Left lung (tissue), 10 donors: Measurements from ENCODE around the gene ZNF516. TPM values are rescaled to one million over a fixed set of nuclear protein-coding genes. Genes with fewer than 3 reads are reported as not detected.

Experiments
- ATAC-seq: fragments of 200-7000 bp; cut with Tn5 transposase; one replicate; pipeline ENCODE4 v1.9.1; 2020; ENCODE audit warnings: moderate library complexity
- DNase-seq, 4 donors: peaks; one replicate each; pipeline ENCODE4 v3.0.0-alpha.2; 2013 to 2020
- H3K27ac ChIP-seq, 2 donors: fragments of 200-600 bp; sonication (generic) in 1 of 2; one replicate each; pipeline versions ENCODE4 v1.5.0 to v1.8.0; 2020 to 2021
- H3K27me3 ChIP-seq, 2 donors: fragments of 200-600 bp; sonication (generic) in 1 of 2; one replicate each; pipeline versions ENCODE4 v1.5.0 to v1.8.0; 2020 to 2021
- H3K36me3 ChIP-seq, 2 donors: fragments of 200-600 bp; sonication (generic) in 1 of 2; one replicate each; pipeline versions ENCODE4 v1.5.0 to v1.8.0; 2020 to 2021
- H3K4me1 ChIP-seq, 2 donors: fragments of 200-600 bp; one replicate each; pipeline ENCODE4 v1.8.0; 2021
- H3K4me3 ChIP-seq, 2 donors: fragments of 200-600 bp; sonication (generic) in 1 of 2; one replicate each; pipeline versions ENCODE4 v1.5.0 to v1.8.0; 2020 to 2021; ENCODE audit warnings: mild to moderate bottlenecking in 1 of 2
- H3K9me3 ChIP-seq, 2 donors: fragments of 200-600 bp; sonication (generic) in 1 of 2; one replicate each; pipeline versions ENCODE4 v1.5.0 to v1.8.0; 2020 to 2021
- CTCF ChIP-seq, 2 donors: fragments of 200-600 bp; sonication (generic) in 1 of 2; IDR thresholded peaks; one replicate each; pipeline versions ENCODE4 v1.5.0 to v1.8.0; 2021; ENCODE audit warnings: antibody characterized with exemption in 2 of 2
- intact Hi-C, 2 donors: fragments of 100-400 bp; cut with DNase I; formaldehyde crosslinking; loops; one replicate each; pipeline versions ENCODE4 v1.11.2 to v1.14.2; 2022
- polyA plus RNA-seq, 6 donors: library from polyadenylated mRNA; unstranded; fragments of 120-200 nt; gene quantifications; one replicate each; pipeline ENCODE4 v1.2.1, GENCODE V29; 2013; ENCODE audit not compliant: insufficient read length in 6 of 6
- total RNA-seq, 2 donors: library from RNA; stranded (reverse); fragmentation: NEBNext Ultra II Directional; extraction: Animal tissue kit (Norgen Biotek cat#: 25700); gene quantifications; one replicate each; pipeline ENCODE4 v1.2.1, GENCODE V29; 2021
- donor health status: DM: no; HTN: yes; CAD: no.
- donor health status: DM: no; HTN: no; CAD: no.

Gene ZNF516
- total and polyA plus RNA-seq, 8 donors = 33.9 to 51.2 (median 46.8) TPM

DNA sequence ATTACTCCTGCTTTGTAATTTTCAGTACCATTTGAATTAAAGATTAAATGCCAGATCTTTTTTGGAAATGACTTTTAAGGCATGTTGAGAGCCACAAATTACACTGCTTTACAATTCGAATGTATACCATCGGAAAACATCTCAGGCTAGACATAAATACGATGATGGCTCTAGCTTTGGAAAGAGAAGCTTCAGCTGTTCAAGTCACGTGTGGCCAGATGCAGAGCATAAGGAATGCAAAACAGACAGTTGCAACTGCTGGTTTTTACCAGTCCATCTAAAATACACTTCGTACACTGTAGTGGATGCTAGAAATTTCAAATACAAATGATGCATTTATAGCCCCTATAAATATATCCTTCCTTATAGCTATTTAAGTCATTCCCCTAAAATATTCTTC is 8.0 kb downstream of the ZNF516 start:
- Histone ChIP-seq H3K27me3 (no peaks in the 10 kb centered on the region), H3K4me3 (no peak overlapping the region), H3K9me3 (no peaks in the 10 kb centered on the region), H3K36me3 (no peaks in the 10 kb centered on the region), H3K4me1 (peaks cover 13 to 77% of the 10 kb centered on the region in 2 donors), H3K27ac (peak overlapping the region in 1 of 2 donors; percentile 7)
- DNase-seq = peak in 2 of 4 donors; percentile 64 to 78
- ATAC-seq = no peak
- intact Hi-C loops = no loop called here
- no peak for TF ChIP-seq CTCF (IDR thresholded peaks at IDR 0.05)

DNA sequence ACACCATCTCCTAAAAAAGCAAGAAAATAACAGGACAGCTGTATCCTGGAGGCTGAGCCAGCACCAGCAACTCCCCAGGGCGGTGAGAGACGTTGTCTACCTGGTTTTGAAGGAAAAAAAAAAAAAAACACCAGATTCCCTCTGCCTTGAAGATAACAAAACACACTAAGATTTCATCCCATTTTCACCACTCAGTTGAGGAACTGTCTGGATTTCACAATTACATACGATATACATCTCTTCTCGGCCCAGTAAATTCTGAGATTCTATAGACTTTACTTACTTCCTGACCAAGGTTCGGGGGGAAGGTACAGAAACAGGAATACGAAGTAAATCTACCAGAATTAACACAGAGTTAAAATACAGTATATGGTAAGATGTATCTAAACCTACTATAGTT is 8.5 kb downstream of the ZNF516 start:
- peak overlapping the region in 1 of 2 donors; percentile 7 for H3K27ac ChIP-seq
- intact Hi-C loops = no loop called here
- no peaks in the 10 kb centered on the region for H3K27me3 ChIP-seq
- no peaks in the 10 kb centered on the region for H3K36me3 ChIP-seq
- H3K9me3 ChIP-seq = no peaks in the 10 kb centered on the region
- DNase-seq (no peak), ATAC-seq (no peak)
- TF ChIP-seq CTCF (IDR thresholded peaks at IDR 0.05) = no peak
- H3K4me1 ChIP-seq = peaks cover 13 to 75% of the 10 kb centered on the region in 2 donors
- no peak overlapping the region for H3K4me3 ChIP-seq

GRCh38 chr18:76486038-76486437 is 9.0 kb downstream of the ZNF516 start:
- no peaks in the 10 kb centered on the region for H3K36me3 ChIP-seq
- no peak for ATAC-seq
- no peak for DNase-seq
- no peak overlapping the region for H3K4me3 ChIP-seq
- intact Hi-C loops = no loop called here
- no peak overlapping the region for H3K27ac ChIP-seq
- TF ChIP-seq CTCF (IDR thresholded peaks at IDR 0.05) = no peak
- peaks cover 13 to 80% of the 10 kb centered on the region in 2 donors for H3K4me1 ChIP-seq
- H3K9me3 ChIP-seq = no peaks in the 10 kb centered on the region
- no peaks in the 10 kb centered on the region for H3K27me3 ChIP-seq

DNA sequence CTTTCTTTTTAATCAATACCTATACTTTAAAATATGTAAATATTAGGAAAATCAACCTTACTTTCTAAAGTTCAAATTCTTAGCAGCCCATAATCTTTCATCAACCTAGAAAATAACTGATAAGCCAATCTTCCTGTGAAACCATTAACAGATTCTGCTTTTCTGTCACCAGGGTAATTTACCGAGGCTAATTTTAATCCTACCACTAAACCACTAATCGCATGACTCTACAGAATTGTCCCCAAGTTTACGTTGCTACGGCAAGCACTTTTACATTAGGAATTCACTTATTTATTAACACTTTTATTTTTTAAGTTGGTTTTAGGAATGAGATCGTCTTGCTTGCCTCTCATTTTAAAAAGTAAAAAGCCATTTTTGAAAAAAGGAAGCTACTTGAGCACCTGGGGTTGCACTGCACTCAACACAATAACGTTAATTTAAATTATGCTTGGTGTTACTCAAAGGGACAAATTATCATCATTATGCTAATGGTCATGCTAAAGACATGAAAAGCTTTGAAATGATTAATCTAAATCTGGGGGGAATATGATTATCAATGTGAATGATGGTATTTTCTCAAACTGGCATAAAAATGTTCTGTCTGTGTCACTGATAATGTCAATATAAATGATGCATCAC is 10.2 kb downstream of the ZNF516 start:
- intact Hi-C loops = no loop called here
- H3K9me3 ChIP-seq = no peaks in the 10 kb centered on the region
- H3K4me3 ChIP-seq = no peak overlapping the region
- no peaks in the 10 kb centered on the region for H3K36me3 ChIP-seq
- no peaks in the 10 kb centered on the region for H3K27me3 ChIP-seq
- no peak for TF ChIP-seq CTCF (IDR thresholded peaks at IDR 0.05)
- peaks cover 8 to 75% of the 10 kb centered on the region in 2 donors for H3K4me1 ChIP-seq
- ATAC-seq = no peak
- H3K27ac ChIP-seq = no peak overlapping the region
- DNase-seq = no peak

DNA sequence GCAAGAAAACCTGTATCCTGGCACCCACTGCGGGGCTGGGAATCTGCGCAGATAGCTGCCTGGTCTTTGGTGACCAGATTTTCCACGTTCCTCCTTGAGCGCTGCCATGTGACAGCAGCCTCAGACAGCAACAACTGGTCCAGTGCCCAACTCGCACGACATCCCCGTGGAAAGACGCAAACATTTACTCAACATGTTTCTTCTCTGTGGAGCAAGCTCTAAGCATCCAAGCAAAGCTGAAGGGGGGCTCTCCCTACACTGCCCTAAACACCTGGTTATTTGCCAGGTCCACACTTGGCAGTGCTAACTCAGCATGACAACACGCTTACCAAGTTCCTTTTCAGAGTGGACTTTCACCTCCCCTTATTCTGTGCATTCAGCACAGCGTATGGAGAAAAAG is 11.3 kb downstream of the ZNF516 start:
- Histone ChIP-seq H3K27ac (no peak overlapping the region), H3K9me3 (no peaks in the 10 kb centered on the region), H3K27me3 (no peaks in the 10 kb centered on the region), H3K36me3 (no peaks in the 10 kb centered on the region), H3K4me3 (no peak overlapping the region), H3K4me1 (peaks cover 5 to 75% of the 10 kb centered on the region in 2 donors)
- intact Hi-C loops = no loop called here
- ATAC-seq = no peak
- no peak for DNase-seq
- TF ChIP-seq CTCF (IDR thresholded peaks at IDR 0.05) = no peak
